Measurements from ENCODE around the gene CLCA2.

- TF ChIP-seq POLR2AphosphoS5 (IDR thresholded peaks at IDR 0.05; ENCODE audit: borderline replicate concordance, low read depth, low read length) (no peak), EZH2 (IDR thresholded peaks at IDR 0.05) (no peak)
These were observed 10.1 kb downstream of the CLCA2 start for GRCh38 chr1:86434059-86434458.

Measured in SK-N-MC (cell line).